ENCODE measurements around the gene LAMTOR2. TPM values are rescaled to one million over a fixed set of nuclear protein-coding genes. Genes with fewer than 3 reads are reported as not detected.
A peak's percentile ranks its signal among the peaks of the same experiment; 100 is the strongest.

Gene LAMTOR2
- polyA plus RNA-seq, 3 donors, result 99.8 to 227 (median 210) TPM

- Histone ChIP-seq H3K4me3 (replicated peaks in 1 of 3; ENCODE audit: low read depth in 2 of 3, low read length in 3 of 3) (no peak overlapping the region), H3K9me3 (replicated peaks in 1 of 2; ENCODE audit: control insufficient read depth in 1 of 2, insufficient read depth in 1 of 2, low read length in 2 of 2) (no peaks in the 10 kb centered on the region), H3K9ac (ENCODE audit: insufficient read depth, low read length, poor library complexity, severe bottlenecking) (no peak overlapping the region), H3K36me3 (replicated peaks in 1 of 2; ENCODE audit: control insufficient read depth in 1 of 2, insufficient read depth in 2 of 2, low read length in 2 of 2) (peaks cover 14 to 15% of the 10 kb centered on the region in 2 donors), H3K27ac (ENCODE audit: low read depth in 1 of 2, low read length in 2 of 2) (no peak overlapping the region), H3K4me1 (ENCODE audit: control insufficient read depth in 1 of 2, insufficient read depth in 2 of 2, low read length in 2 of 2) (peaks cover 23 to 38% of the 10 kb centered on the region in 2 donors), H3K4me2 (replicated peaks; ENCODE audit: extremely low read depth, low read length, poor library complexity, severe bottlenecking) (peak overlapping the region; percentile 100), H3K79me2 (ENCODE audit: insufficient read depth, low read length) (peaks cover 19% of the 10 kb centered on the region), H3K27me3 (ENCODE audit: control insufficient read depth in 2 of 2, insufficient read depth in 2 of 2, low read length in 2 of 2) (no peaks in the 10 kb centered on the region), H4K20me1 (ENCODE audit: insufficient read depth, low read length) (peaks cover 6% of the 10 kb centered on the region), H2AFZ (ENCODE audit: insufficient read depth, low read depth, low read length, poor library complexity, severe bottlenecking) (no peak overlapping the region)
- TF ChIP-seq CTCF (IDR thresholded peaks at IDR 0.05), result no peak
- H3K27me3 Mint-ChIP-seq (ENCODE audit: low read depth in 3 of 3), result no peaks in the 10 kb centered on the region
- peaks cover 0 to 2% (median 0%) of the 10 kb centered on the region in 7 donors for H3K9me3 Mint-ChIP-seq
- H3K4me1 Mint-ChIP-seq, result peaks cover 25% of the 10 kb centered on the region
- peak overlapping the region in 3 of 7 donors; percentile 23 to 84 (median 38) for H3K27ac Mint-ChIP-seq
- 100% methylated on average over 1 of the region's 1 CpG for WGBS (ENCODE audit: insufficient coverage)
- H3K36me3 Mint-ChIP-seq, result peaks cover 22 to 26% of the 10 kb centered on the region in 2 donors
- no peak overlapping the region for H3K4me3 Mint-ChIP-seq
- intact Hi-C loops (cut with micrococcal nuclease), result loop anchor here in 1 of 2 donors (5.0 kb wide), 1 partner anchor 34 kb away; the partner anchor contains the start of gene SSR2
- no peak for DNase-seq
Observed at GRCh38 chr1:156056326-156056849, 1.8 kb downstream of the LAMTOR2 start.

GRCh38 chr1:156060937-156061636 lies 6.5 kb downstream of the LAMTOR2 start, which contains the start of gene RAB25:
TSS of gene RAB25 (plus strand) at chr1:156061160. CDS start at chr1:156061401, 241 bp downstream.
- no peak for TF ChIP-seq CTCF (IDR thresholded peaks at IDR 0.05)
- Mint-ChIP-seq H3K4me1 (peaks cover 9% of the 10 kb centered on the region), H3K27me3 (ENCODE audit: low read depth in 3 of 3) (peaks cover 0 to 3% (median 3%) of the 10 kb centered on the region in 3 donors), H3K4me3 (no peak within 1 kb of the TSS), H3K36me3 (peaks cover 20 to 26% of the 10 kb centered on the region in 2 donors), H3K9me3 (peaks cover 0 to 2% (median 0%) of the 10 kb centered on the region in 7 donors), H3K27ac (peak within 1 kb of the TSS in 1 of 7 donors; percentile 41)
- H3K4me2 ChIP-seq (replicated peaks; ENCODE audit: extremely low read depth, low read length, poor library complexity, severe bottlenecking), result no peak within 1 kb of the TSS
- H3K4me3 ChIP-seq (replicated peaks in 1 of 3; ENCODE audit: low read depth in 2 of 3, low read length in 3 of 3), result no peak within 1 kb of the TSS
- no peaks in the 10 kb centered on the region for H3K9me3 ChIP-seq (replicated peaks in 1 of 2; ENCODE audit: control insufficient read depth in 1 of 2, insufficient read depth in 1 of 2, low read length in 2 of 2)
- WGBS (ENCODE audit: insufficient coverage), result 93% methylated on average over 7 of the region's 11 CpGs
- no peak within 1 kb of the TSS for H3K9ac ChIP-seq (ENCODE audit: insufficient read depth, low read length, poor library complexity, severe bottlenecking)
- no peak for DNase-seq
- peaks cover 14 to 15% of the 10 kb centered on the region in 2 donors for H3K36me3 ChIP-seq (replicated peaks in 1 of 2; ENCODE audit: control insufficient read depth in 1 of 2, insufficient read depth in 2 of 2, low read length in 2 of 2)
- intact Hi-C loops (cut with micrococcal nuclease), result loop anchor here in 1 of 2 donors (10.0 kb wide), 1 partner anchor 56 kb away; no protein-coding TSS in a partner anchor
- H3K27me3 ChIP-seq (ENCODE audit: control insufficient read depth in 2 of 2, insufficient read depth in 2 of 2, low read length in 2 of 2), result no peaks in the 10 kb centered on the region
- H2AFZ ChIP-seq (ENCODE audit: insufficient read depth, low read depth, low read length, poor library complexity, severe bottlenecking), result no peak within 1 kb of the TSS
- peaks cover 5% of the 10 kb centered on the region in 2 donors for H3K4me1 ChIP-seq (ENCODE audit: control insufficient read depth in 1 of 2, insufficient read depth in 2 of 2, low read length in 2 of 2)
- peaks cover 6% of the 10 kb centered on the region for H4K20me1 ChIP-seq (ENCODE audit: insufficient read depth, low read length)
- no peak within 1 kb of the TSS for H3K27ac ChIP-seq (ENCODE audit: low read depth in 1 of 2, low read length in 2 of 2)
- H3K79me2 ChIP-seq (ENCODE audit: insufficient read depth, low read length), result peaks cover 7% of the 10 kb centered on the region

Measured in CD14-positive monocyte (primary cell).